HepG2 (cell line): ENCODE measurements around the gene VDR. TPM values are rescaled to one million over a fixed set of nuclear protein-coding genes. Genes with fewer than 3 reads are reported as not detected.

Experiments
- CBX1 ChIP-seq: IDR thresholded peaks from one replicate; pipeline ENCODE4 v1.6.1; 2016; ENCODE audit warnings: antibody characterized with exemption, low read depth
- HNF1A ChIP-seq, 2 experiments: sonication (generic) in 1 of 2; formaldehyde crosslinking in 1 of 2; IDR thresholded peaks; 2 replicates each; pipeline versions ENCODE4 v1.4.0 to v1.6.1; 2016 to 2020; ENCODE audit warnings: borderline replicate concordance in 1 of 2, low read depth in 1 of 2, mild to moderate bottlenecking in 1 of 2, missing genetic modification reagents in 1 of 2
- PITX1 ChIP-seq: sonication (generic); formaldehyde crosslinking; IDR thresholded peaks from 2 replicates; pipeline ENCODE4 v1.5.1; 2020; ENCODE audit warnings: mild to moderate bottlenecking, missing genetic modification reagents
- ZFX ChIP-seq: sonication (generic); formaldehyde crosslinking; IDR thresholded peaks from 2 replicates; pipeline ENCODE4 v1.4.0; 2020; ENCODE audit warnings: mild to moderate bottlenecking, low read depth, missing genetic modification reagents, moderate library complexity
- ZNF335 ChIP-seq: sonication (generic); formaldehyde crosslinking; IDR thresholded peaks from 2 replicates; pipeline ENCODE4 v1.4.0; 2020; ENCODE audit warnings: missing genetic modification reagents
- ZNF407 ChIP-seq: sonication (generic); formaldehyde crosslinking; IDR thresholded peaks from one replicate; pipeline ENCODE4 v1.5.1; 2020; ENCODE audit warnings: mild to moderate bottlenecking, missing genetic modification reagents; ENCODE audit errors: not compliant biosample characterization
- ZNF619 ChIP-seq: sonication (generic); formaldehyde crosslinking; IDR thresholded peaks from 2 replicates; pipeline ENCODE4 v1.4.0; 2020; ENCODE audit warnings: mild to moderate bottlenecking, missing genetic modification reagents
- ZNF784 ChIP-seq: sonication (generic); formaldehyde crosslinking; IDR thresholded peaks from 2 replicates; pipeline ENCODE4 v1.5.1; 2020; ENCODE audit warnings: missing genetic modification reagents, mild to moderate bottlenecking, borderline replicate concordance
- ZSCAN21 ChIP-seq: sonication (generic); formaldehyde crosslinking; IDR thresholded peaks from 2 replicates; pipeline ENCODE4 v1.8.0; 2022; ENCODE audit warnings: mild to moderate bottlenecking, missing genetic modification reagents, moderate library complexity, borderline replicate concordance
- polyA plus RNA-seq, 8 experiments: library from polyadenylated mRNA; depleted of rRNA in 3 of 8; stranded (reverse) in 7 of 8; unstranded in 1 of 8; fragments of >200 nt; fragmentation: Illumina TruSeq in 4 of 8; extraction: Trizol in 4 of 8; gene quantifications; 2 replicates each; pipeline versions ENCODE4 v1.2.1 to v1.2.3, GENCODE V29; 2011 to 2016; ENCODE audit warnings: low read depth in 4 of 8, missing spikeins in 1 of 8, mixed read lengths in 1 of 8; ENCODE audit not compliant: insufficient read depth in 1 of 8
- total RNA-seq, 5 experiments: library from RNA; depleted of rRNA; stranded (reverse); fragments of >200 nt; fragmentation: Illumina TruSeq; extraction: Trizol; gene quantifications; 2 replicates each; pipeline ENCODE4 v1.2.3, GENCODE V29; 2016; ENCODE audit warnings: low read depth in 1 of 5
- TF ChIP-seq, protein P1 (sequence below): sonication (generic); formaldehyde crosslinking; IDR thresholded peaks from 2 replicates; pipeline ENCODE4 v1.4.0; 2020; ENCODE audit warnings: missing genetic modification reagents
- TF ChIP-seq, protein P2 (sequence below): sonication (generic); formaldehyde crosslinking; IDR thresholded peaks from 2 replicates; pipeline ENCODE4 v1.8.0; 2022; ENCODE audit warnings: mild to moderate bottlenecking, missing genetic modification reagents, moderate library complexity

The VDR gene
- total and polyA plus RNA-seq, 2 of the 13 experiments (the other 11 are each of a cell fraction or from before 2014, with no cell fraction given), result 0.08 to 0.33 TPM

GRCh38 chr12:47818467-47819137, 86.2 kb downstream of the VDR start (continued):
- TF ChIP-seq HNF1A (IDR thresholded peaks at IDR 0.05; ENCODE audit: low read depth) (no peak), HNF1A (CRISPR knock-in tag; IDR thresholded peaks at IDR 0.05; ENCODE audit: borderline replicate concordance) (no peak), ZNF619 (CRISPR knock-in tag) (0 out of 2 replicates have a peak, but pooled peaks have one; percentile 48), CBX1 (no peak), PITX1 (CRISPR knock-in tag) (peak; percentile 38; the same call in 1 of the 2 replicates), ZFX (CRISPR knock-in tag) (peak; percentile 56; the same call in 1 of the 2 replicates), ZNF784 (CRISPR knock-in tag) (0 out of 2 replicates have a peak, but pooled peaks have one; percentile 19), ZNF407 (CRISPR knock-in tag) (no peak), ZSCAN21 (0 out of 2 replicates have a peak, but pooled peaks have one; percentile 2), ZNF335 (CRISPR knock-in tag) (no peak)
- TF ChIP-seq, protein P1, sequence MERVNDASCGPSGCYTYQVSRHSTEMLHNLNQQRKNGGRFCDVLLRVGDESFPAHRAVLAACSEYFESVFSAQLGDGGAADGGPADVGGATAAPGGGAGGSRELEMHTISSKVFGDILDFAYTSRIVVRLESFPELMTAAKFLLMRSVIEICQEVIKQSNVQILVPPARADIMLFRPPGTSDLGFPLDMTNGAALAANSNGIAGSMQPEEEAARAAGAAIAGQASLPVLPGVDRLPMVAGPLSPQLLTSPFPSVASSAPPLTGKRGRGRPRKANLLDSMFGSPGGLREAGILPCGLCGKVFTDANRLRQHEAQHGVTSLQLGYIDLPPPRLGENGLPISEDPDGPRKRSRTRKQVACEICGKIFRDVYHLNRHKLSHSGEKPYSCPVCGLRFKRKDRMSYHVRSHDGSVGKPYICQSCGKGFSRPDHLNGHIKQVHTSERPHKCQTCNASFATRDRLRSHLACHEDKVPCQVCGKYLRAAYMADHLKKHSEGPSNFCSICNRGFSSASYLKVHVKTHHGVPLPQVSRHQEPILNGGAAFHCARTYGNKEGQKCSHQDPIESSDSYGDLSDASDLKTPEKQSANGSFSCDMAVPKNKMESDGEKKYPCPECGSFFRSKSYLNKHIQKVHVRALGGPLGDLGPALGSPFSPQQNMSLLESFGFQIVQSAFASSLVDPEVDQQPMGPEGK (CRISPR knock-in tag), result no peak
- TF ChIP-seq, protein P2, sequence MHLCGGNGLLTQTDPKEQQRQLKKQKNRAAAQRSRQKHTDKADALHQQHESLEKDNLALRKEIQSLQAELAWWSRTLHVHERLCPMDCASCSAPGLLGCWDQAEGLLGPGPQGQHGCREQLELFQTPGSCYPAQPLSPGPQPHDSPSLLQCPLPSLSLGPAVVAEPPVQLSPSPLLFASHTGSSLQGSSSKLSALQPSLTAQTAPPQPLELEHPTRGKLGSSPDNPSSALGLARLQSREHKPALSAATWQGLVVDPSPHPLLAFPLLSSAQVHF, result no peak
